PFSK-1 (cell line): ENCODE data around the gene CEACAM21.

Experiments used
- FOXP2 ChIP-seq: optimal IDR thresholded peaks from 2 replicates; pipeline ENCODE3; 2011; ENCODE audit warnings: borderline replicate concordance, control low read depth, inconsistent platforms; ENCODE audit not compliant: insufficient read depth; ENCODE audit errors: extremely low read length, extremely low read depth
- POLR2AphosphoS5 ChIP-seq: IDR thresholded peaks from 2 replicates; pipeline ENCODE4 v1.6.1; 2012; ENCODE audit warnings: low read depth, mild to moderate bottlenecking, control low read depth, low read length, moderate library complexity
- SIN3A ChIP-seq: IDR thresholded peaks from 2 replicates; pipeline ENCODE4 v1.6.1; 2012; ENCODE audit warnings: mild to moderate bottlenecking, low read length, moderate library complexity, borderline replicate concordance; ENCODE audit not compliant: insufficient read depth
- TAF1 ChIP-seq: IDR thresholded peaks from 2 replicates; pipeline ENCODE4 v1.6.1; 2012; ENCODE audit warnings: low read length, control low read depth, borderline replicate concordance; ENCODE audit not compliant: insufficient read depth

GRCh38 chr19:41529484-41530183 lies 46.3 kb upstream of the CEACAM21 start:
- TF ChIP-seq SIN3A: no peak
- TF ChIP-seq POLR2AphosphoS5: no peak
- TF ChIP-seq FOXP2: no peak
- TF ChIP-seq TAF1: no peak
